NCI-H128 (cell line): ENCODE measurements around the gene CCSER1.
"Not testable (repeated sequence)": the region's sequence is repeated elsewhere in the genome, so short reads cannot be mapped to it uniquely, and the experiment has no call there.

Experiments used
- DNase-seq: peaks from one replicate; lab custom pipeline; 2025; ENCODE audit not compliant: unreplicated experiment; lab: John Stamatoyannopoulos, UW

The CCSER1 gene

GRCh38 chr4:90425893-90426292 is 298.7 kb downstream of the CCSER1 start:
- DNase-seq = no peak

GRCh38 chr4:90438522-90438921 is 311.3 kb downstream of the CCSER1 start:
- DNase-seq = no peak

- DNase-seq = no peak
Observed at GRCh38 chr4:90441770-90442169, 314.6 kb downstream of the CCSER1 start.

- no peak for DNase-seq
Observed at GRCh38 chr4:90442619-90443018, 315.4 kb downstream of the CCSER1 start.

- no peak for DNase-seq
Observed at GRCh38 chr4:90443231-90443630, 316.0 kb downstream of the CCSER1 start.

- no peak for DNase-seq
Observed at GRCh38 chr4:90444904-90445303, 317.7 kb downstream of the CCSER1 start.

GRCh38 chr4:90445380-90445779 is 318.2 kb downstream of the CCSER1 start:
- no peak for DNase-seq

- DNase-seq = no peak
Observed at GRCh38 chr4:90449626-90450025, 322.4 kb downstream of the CCSER1 start.

- no peak for DNase-seq
Observed at GRCh38 chr4:90456891-90457290, 329.7 kb downstream of the CCSER1 start.

- no peak for DNase-seq
Observed at GRCh38 chr4:90457817-90458216, 330.6 kb downstream of the CCSER1 start.

- DNase-seq = no peak
Observed at GRCh38 chr4:90458576-90458975, 331.4 kb downstream of the CCSER1 start.

- DNase-seq = no peak
Observed at GRCh38 chr4:90474484-90474883, 347.3 kb downstream of the CCSER1 start.

- no peak for DNase-seq
Observed at GRCh38 chr4:90476019-90476418, 348.8 kb downstream of the CCSER1 start.

GRCh38 chr4:90476586-90476985 is 349.4 kb downstream of the CCSER1 start:
- DNase-seq = no peak

GRCh38 chr4:90484894-90485293 is 357.7 kb downstream of the CCSER1 start:
- DNase-seq = not testable (repeated sequence)

- DNase-seq = no peak
Observed at GRCh38 chr4:90486346-90486745, 359.2 kb downstream of the CCSER1 start.

- DNase-seq = no peak
Observed at GRCh38 chr4:90495211-90495610, 368.0 kb downstream of the CCSER1 start.

GRCh38 chr4:90495936-90496335 is 368.7 kb downstream of the CCSER1 start:
- DNase-seq = no peak

- no peak for DNase-seq
Observed at GRCh38 chr4:90498175-90498574, 371.0 kb downstream of the CCSER1 start.

GRCh38 chr4:90503677-90504076 is 376.5 kb downstream of the CCSER1 start:
- DNase-seq = no peak

GRCh38 chr4:90515191-90515590 is 388.0 kb downstream of the CCSER1 start:
- DNase-seq = no peak

GRCh38 chr4:90528551-90528950 is 401.4 kb downstream of the CCSER1 start:
- DNase-seq = no peak

- peak; percentile 26 for DNase-seq
Observed at GRCh38 chr4:90536408-90536807, 409.2 kb downstream of the CCSER1 start.

- no peak for DNase-seq
Observed at GRCh38 chr4:90537491-90537890, 410.3 kb downstream of the CCSER1 start.
